Measurements from ENCODE around the gene AKNA. TPM values are rescaled to one million over a fixed set of nuclear protein-coding genes. Genes with fewer than 3 reads are reported as not detected.

AKNA gene
- total RNA-seq, 3 donors from 2014 or later = 29.3 to 45.1 (median 44.9) TPM

- no peak for DNase-seq
- no peak for ATAC-seq
- intact Hi-C loops (cut with DNase I, micrococcal nuclease) = no loop called here
- Histone ChIP-seq H3K4me3 (no peak overlapping the region), H3K36me3 (ENCODE audit: low read depth) (peaks cover 35% of the 10 kb centered on the region), H3K9me3 (no peaks in the 10 kb centered on the region), H3K4me1 (ENCODE audit: low read depth) (peaks cover 9% of the 10 kb centered on the region)
- no peak for TF ChIP-seq CTCF (IDR thresholded peaks at IDR 0.05)
These were observed 26.2 kb downstream of the AKNA start for GRCh38 chr9:114361542-114361941.

DNA sequence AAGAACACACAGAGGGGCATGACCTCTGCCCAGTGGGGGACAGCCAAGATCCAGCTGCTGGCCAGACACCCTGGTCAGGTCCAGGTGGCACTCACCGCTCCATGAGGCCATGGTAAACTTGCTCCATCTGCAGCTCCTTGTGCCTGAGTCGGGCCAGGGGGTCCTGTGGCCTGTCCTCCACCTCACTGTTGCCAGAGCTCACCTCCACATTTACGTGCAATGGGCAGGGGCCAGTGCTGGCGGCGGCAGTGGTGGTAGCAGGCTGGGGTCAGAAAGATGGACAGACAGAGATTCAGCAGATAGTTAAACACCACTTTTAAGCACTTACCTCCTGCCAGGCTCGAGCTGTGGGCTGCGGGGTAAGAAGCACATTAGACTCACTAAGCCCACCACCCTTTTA is 28.0 kb downstream of the AKNA start:
- H3K4me3 ChIP-seq = no peak overlapping the region
- intact Hi-C loops (cut with DNase I, micrococcal nuclease) = no loop called here
- TF ChIP-seq CTCF (IDR thresholded peaks at IDR 0.05) = no peak
- ATAC-seq = no peak
- no peaks in the 10 kb centered on the region for H3K4me1 ChIP-seq (ENCODE audit: low read depth)
- H3K36me3 ChIP-seq (ENCODE audit: low read depth) = peaks cover 35% of the 10 kb centered on the region
- no peak for DNase-seq
- H3K9me3 ChIP-seq = no peaks in the 10 kb centered on the region

GRCh38 chr9:114357911-114358328 is 29.9 kb downstream of the AKNA start:
- no peak for DNase-seq
- ATAC-seq = peak; percentile 7
- no peaks in the 10 kb centered on the region for H3K4me1 ChIP-seq (ENCODE audit: low read depth)
- H3K36me3 ChIP-seq (ENCODE audit: low read depth) = peaks cover 35% of the 10 kb centered on the region
- intact Hi-C loops (cut with DNase I, micrococcal nuclease) = no loop called here
- no peaks in the 10 kb centered on the region for H3K9me3 ChIP-seq
- no peak overlapping the region for H3K4me3 ChIP-seq
- no peak for TF ChIP-seq CTCF (IDR thresholded peaks at IDR 0.05)

- no peak for ATAC-seq
- H3K4me3 ChIP-seq = no peak overlapping the region
- intact Hi-C loops (cut with DNase I, micrococcal nuclease) = no loop called here
- H3K36me3 ChIP-seq (ENCODE audit: low read depth) = peaks cover 35% of the 10 kb centered on the region
- no peak for DNase-seq
- no peaks in the 10 kb centered on the region for H3K4me1 ChIP-seq (ENCODE audit: low read depth)
- no peaks in the 10 kb centered on the region for H3K9me3 ChIP-seq
- TF ChIP-seq CTCF (IDR thresholded peaks at IDR 0.05) = no peak
These were observed 30.4 kb downstream of the AKNA start for GRCh38 chr9:114357360-114357759.

GRCh38 chr9:114356792-114357191 is 31.0 kb downstream of the AKNA start:
- H3K4me1 ChIP-seq (ENCODE audit: low read depth) = no peaks in the 10 kb centered on the region
- ATAC-seq (no peak), DNase-seq (no peak)
- H3K9me3 ChIP-seq = no peaks in the 10 kb centered on the region
- peaks cover 34% of the 10 kb centered on the region for H3K36me3 ChIP-seq (ENCODE audit: low read depth)
- H3K4me3 ChIP-seq = no peak overlapping the region
- intact Hi-C loops (cut with DNase I, micrococcal nuclease) = no loop called here
- TF ChIP-seq CTCF (IDR thresholded peaks at IDR 0.05) = no peak

DNA sequence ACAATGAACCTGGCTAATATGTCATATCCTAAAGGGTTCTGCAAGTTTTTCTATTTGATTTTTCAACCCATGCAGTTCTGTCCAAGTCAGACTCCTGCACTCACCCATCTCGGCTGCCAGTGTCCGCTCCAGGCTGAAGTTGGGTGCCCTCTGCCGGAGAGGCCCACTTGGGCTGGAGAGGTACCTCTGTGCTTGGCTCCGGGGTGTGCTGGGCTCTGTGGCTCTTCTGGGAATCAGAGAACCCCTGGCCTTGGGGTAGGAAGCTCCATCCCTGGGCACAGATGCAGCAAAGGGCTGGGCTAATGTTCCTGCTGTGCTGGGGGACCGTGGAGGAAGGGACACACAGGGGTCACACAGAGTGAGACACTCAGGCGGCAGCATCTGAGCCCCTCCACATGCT is 32.0 kb downstream of the AKNA start:
- DNase-seq (no peak), ATAC-seq (no peak)
- no peak for TF ChIP-seq CTCF (IDR thresholded peaks at IDR 0.05)
- intact Hi-C loops (cut with DNase I, micrococcal nuclease) = no loop called here
- H3K4me1 ChIP-seq (ENCODE audit: low read depth) = no peaks in the 10 kb centered on the region
- H3K36me3 ChIP-seq (ENCODE audit: low read depth) = peaks cover 24% of the 10 kb centered on the region
- H3K4me3 ChIP-seq = no peak overlapping the region
- H3K9me3 ChIP-seq = no peaks in the 10 kb centered on the region
